ENCODE measurements around the gene OR4X1. TPM values are rescaled to one million over a fixed set of nuclear protein-coding genes. Genes with fewer than 3 reads are reported as not detected.
"Not testable (repeated sequence)": the region's sequence is repeated elsewhere in the genome, so short reads cannot be mapped to it uniquely, and the experiment has no call there.

The OR4X1 gene
- polyA plus RNA-seq, 2 of the 4 experiments (the other 2 are of a cell fraction) = not detected

DNA sequence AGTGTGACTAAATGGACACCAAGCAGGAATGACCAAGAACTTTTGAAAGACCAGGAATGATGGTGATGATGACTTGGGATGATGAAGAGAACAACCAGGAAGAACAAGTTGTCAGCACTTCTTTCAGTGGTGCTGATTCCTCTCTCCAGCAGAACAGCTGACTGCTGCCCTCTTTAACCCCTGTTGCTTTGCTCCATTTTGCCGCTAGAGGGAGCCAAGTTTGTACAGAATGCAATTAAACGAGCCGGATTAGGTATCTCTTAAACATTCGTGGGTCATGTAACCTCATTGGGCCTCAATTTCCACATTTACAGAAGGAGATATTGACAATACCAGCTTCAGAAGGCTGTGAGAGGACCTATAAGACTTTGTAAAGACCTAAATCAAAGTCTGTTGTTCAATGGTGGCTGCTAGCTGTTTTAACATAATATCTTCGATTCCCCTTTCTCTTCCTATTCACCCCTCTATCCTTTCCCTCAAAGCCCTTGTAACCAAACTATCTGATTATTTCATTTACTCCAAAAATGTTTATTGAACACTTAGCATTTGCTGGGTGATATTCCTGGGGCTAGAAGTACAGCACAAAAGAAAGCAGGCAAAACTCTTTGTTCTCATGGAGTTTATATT lies 44.2 kb downstream of the OR4X1 start:
- ATAC-seq (peak; percentile 86 to 96; a peak in 5 of 6 replicates), FAIRE-seq (peak; percentile 65), DNase-seq (ENCODE audit: low read depth in 1 of 2, low spot score in 1 of 2) (peak; percentile 35 to 62)
- 7% methylated on average over 5 of the region's 5 CpGs for WGBS (ENCODE audit: missing lambda C conversion rate)
- H3K9me3 ChIP-seq = no peaks in the 10 kb centered on the region
- ChIA-PET POLR2A (no interaction called here), CTCF (interaction anchor here (0.9 to 3.1 kb wide), 11 partner anchors 9 to 1688 kb away, joined by 3 to 22 read pairs (median 5); no protein-coding TSS in a partner anchor)
- peak overlapping the region; percentile 26; the same call in 1 of the 3 replicates for H3K4me2 ChIP-seq
- no peak overlapping the region for H3K27ac ChIP-seq
- H3K4me1 ChIP-seq = no peaks in the 10 kb centered on the region
- H3K4me3 ChIP-seq = no peak overlapping the region
- peak; percentile 66 for TF ChIP-seq SMC3 (IDR thresholded peaks at IDR 0.05)
- TF ChIP-seq, protein P1, sequence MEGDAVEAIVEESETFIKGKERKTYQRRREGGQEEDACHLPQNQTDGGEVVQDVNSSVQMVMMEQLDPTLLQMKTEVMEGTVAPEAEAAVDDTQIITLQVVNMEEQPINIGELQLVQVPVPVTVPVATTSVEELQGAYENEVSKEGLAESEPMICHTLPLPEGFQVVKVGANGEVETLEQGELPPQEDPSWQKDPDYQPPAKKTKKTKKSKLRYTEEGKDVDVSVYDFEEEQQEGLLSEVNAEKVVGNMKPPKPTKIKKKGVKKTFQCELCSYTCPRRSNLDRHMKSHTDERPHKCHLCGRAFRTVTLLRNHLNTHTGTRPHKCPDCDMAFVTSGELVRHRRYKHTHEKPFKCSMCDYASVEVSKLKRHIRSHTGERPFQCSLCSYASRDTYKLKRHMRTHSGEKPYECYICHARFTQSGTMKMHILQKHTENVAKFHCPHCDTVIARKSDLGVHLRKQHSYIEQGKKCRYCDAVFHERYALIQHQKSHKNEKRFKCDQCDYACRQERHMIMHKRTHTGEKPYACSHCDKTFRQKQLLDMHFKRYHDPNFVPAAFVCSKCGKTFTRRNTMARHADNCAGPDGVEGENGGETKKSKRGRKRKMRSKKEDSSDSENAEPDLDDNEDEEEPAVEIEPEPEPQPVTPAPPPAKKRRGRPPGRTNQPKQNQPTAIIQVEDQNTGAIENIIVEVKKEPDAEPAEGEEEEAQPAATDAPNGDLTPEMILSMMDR (IDR thresholded peaks at IDR 0.05) = peak; percentile 88
- peak; percentile 82 to 88 for TF ChIP-seq RAD21 (conservative IDR thresholded peaks at IDR 0.05 in 1 of 2, IDR thresholded peaks at IDR 0.05 in 1 of 2)
- TF ChIP-seq POLR2AphosphoS2 (conservative IDR thresholded peaks at IDR 0.05; ENCODE audit: low read length) = no peak
- TF ChIP-seq MAFK (IDR thresholded peaks at IDR 0.05; ENCODE audit: partially characterized antibody) = peak; percentile 9
- no peak for TF ChIP-seq POLR2A (IDR thresholded peaks at IDR 0.05; ENCODE audit: low read length)

- CTCF ChIA-PET; ATAC-seq; H3K4me3 ChIP-seq; H3K4me2 ChIP-seq; DNase-seq (ENCODE audit: low read depth in 1 of 2, low spot score in 1 of 2); H3K9me3 ChIP-seq; POLR2A ChIA-PET; H3K27ac ChIP-seq; H3K4me1 ChIP-seq; FAIRE-seq: not testable (repeated sequence)
- WGBS (ENCODE audit: missing lambda C conversion rate) = 0% methylated on average over 2 of the region's 2 CpGs
Measured at GRCh38 chr11:48313590-48313989, 49.9 kb downstream of the OR4X1 start.

Other genes starting within 250 kb of the OR4X1 start
- gene OR4B1, start 47.1 kb upstream of the OR4X1 start, polyA plus RNA-seq (2011; rRNA removed) = not detected in 2 replicates
- not detected in 3 replicates for gene OR4B1, start 47.1 kb upstream of the OR4X1 start, polyA plus RNA-seq (2017; fragmentation: RNase III; extraction: RNeasy Plus Mini Kit Qiagen cat#74134 plus additional on column Dnase treatment)
- gene OR4X2, start 18.8 kb upstream of the OR4X1 start, polyA plus RNA-seq (2011; rRNA removed) = not detected in 2 replicates
- not detected in 3 replicates for gene OR4X2, start 18.8 kb upstream of the OR4X1 start, polyA plus RNA-seq (2017; fragmentation: RNase III; extraction: RNeasy Plus Mini Kit Qiagen cat#74134 plus additional on column Dnase treatment)
- not detected in 2 replicates for gene OR4S1, start 42.4 kb downstream of the OR4X1 start, polyA plus RNA-seq (2011; rRNA removed)
- gene OR4S1, start 42.4 kb downstream of the OR4X1 start, polyA plus RNA-seq (2017; fragmentation: RNase III; extraction: RNeasy Plus Mini Kit Qiagen cat#74134 plus additional on column Dnase treatment) = not detected in 3 replicates
- not detected in 2 replicates for gene OR4C3, start 61.1 kb downstream of the OR4X1 start, polyA plus RNA-seq (2011; rRNA removed)
- not detected in 3 replicates for gene OR4C3, start 61.1 kb downstream of the OR4X1 start, polyA plus RNA-seq (2017; fragmentation: RNase III; extraction: RNeasy Plus Mini Kit Qiagen cat#74134 plus additional on column Dnase treatment)
- not detected in 2 replicates for gene OR4C5, start 102.6 kb downstream of the OR4X1 start, polyA plus RNA-seq (2011; rRNA removed)
- gene OR4C5, start 102.6 kb downstream of the OR4X1 start, polyA plus RNA-seq (2017; fragmentation: RNase III; extraction: RNeasy Plus Mini Kit Qiagen cat#74134 plus additional on column Dnase treatment) = not detected in 3 replicates
- gene OR4A47, start 224.9 kb downstream of the OR4X1 start, polyA plus RNA-seq (2011; rRNA removed) = not detected in 2 replicates
- gene OR4A47, start 224.9 kb downstream of the OR4X1 start, polyA plus RNA-seq (2017; fragmentation: RNase III; extraction: RNeasy Plus Mini Kit Qiagen cat#74134 plus additional on column Dnase treatment) = not detected in 3 replicates

Data from A549 (cell line).